C4-2B (cell line): Measurements from ENCODE around the gene PRKAG2.

Experiments
- H3K27ac ChIP-seq: fragments of 450-650 bp; 2 replicates; pipeline ENCODE4 v1.5.1; 2017
- ZFX ChIP-seq: fragments of 450-650 bp; IDR thresholded peaks from 2 replicates; pipeline ENCODE4 v1.6.1; 2017
- TF ChIP-seq, protein P1 (sequence below): fragments of 450-650 bp; conservative IDR thresholded peaks from 2 replicates; pipeline ENCODE4 v1.5.1; 2017; ENCODE audit warnings: mild to moderate bottlenecking

Gene PRKAG2

GRCh38 chr7:151876899-151877777 is at the start of gene PRKAG2:
TSS of gene PRKAG2 (minus strand) at chr7:151877115. CDS start at chr7:151876620, 495 bp downstream.
- TF ChIP-seq ZFX: peak; percentile 54; the same call in 1 of the 2 replicates
- TF ChIP-seq, protein P1, sequence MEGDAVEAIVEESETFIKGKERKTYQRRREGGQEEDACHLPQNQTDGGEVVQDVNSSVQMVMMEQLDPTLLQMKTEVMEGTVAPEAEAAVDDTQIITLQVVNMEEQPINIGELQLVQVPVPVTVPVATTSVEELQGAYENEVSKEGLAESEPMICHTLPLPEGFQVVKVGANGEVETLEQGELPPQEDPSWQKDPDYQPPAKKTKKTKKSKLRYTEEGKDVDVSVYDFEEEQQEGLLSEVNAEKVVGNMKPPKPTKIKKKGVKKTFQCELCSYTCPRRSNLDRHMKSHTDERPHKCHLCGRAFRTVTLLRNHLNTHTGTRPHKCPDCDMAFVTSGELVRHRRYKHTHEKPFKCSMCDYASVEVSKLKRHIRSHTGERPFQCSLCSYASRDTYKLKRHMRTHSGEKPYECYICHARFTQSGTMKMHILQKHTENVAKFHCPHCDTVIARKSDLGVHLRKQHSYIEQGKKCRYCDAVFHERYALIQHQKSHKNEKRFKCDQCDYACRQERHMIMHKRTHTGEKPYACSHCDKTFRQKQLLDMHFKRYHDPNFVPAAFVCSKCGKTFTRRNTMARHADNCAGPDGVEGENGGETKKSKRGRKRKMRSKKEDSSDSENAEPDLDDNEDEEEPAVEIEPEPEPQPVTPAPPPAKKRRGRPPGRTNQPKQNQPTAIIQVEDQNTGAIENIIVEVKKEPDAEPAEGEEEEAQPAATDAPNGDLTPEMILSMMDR: no peak; the same call in 1 of the 2 replicates
- H3K27ac ChIP-seq: peak within 1 kb of the TSS; percentile 60

DNA sequence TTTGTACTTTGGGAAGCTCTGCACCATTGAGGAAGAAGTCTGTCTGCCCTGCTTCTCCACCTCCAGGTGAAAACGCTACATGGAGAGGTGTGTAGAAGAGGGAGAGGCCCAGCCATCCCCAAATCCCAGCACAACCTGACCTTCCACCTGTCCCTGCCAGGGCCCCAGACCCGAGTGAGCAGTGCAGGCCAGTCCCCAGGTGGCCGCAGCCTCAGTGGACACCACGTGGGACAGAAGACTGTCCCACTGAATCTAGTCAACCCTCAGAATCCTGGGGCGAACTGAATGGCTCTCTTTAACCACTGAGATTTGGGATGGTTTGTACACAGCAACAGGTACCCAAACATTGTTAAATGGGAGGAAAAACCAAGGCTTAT is 49.4 kb upstream of the PRKAG2 start:
- H3K27ac ChIP-seq: peak overlapping the region; percentile 76
- TF ChIP-seq ZFX: no peak
- TF ChIP-seq, protein P1: no peak

DNA sequence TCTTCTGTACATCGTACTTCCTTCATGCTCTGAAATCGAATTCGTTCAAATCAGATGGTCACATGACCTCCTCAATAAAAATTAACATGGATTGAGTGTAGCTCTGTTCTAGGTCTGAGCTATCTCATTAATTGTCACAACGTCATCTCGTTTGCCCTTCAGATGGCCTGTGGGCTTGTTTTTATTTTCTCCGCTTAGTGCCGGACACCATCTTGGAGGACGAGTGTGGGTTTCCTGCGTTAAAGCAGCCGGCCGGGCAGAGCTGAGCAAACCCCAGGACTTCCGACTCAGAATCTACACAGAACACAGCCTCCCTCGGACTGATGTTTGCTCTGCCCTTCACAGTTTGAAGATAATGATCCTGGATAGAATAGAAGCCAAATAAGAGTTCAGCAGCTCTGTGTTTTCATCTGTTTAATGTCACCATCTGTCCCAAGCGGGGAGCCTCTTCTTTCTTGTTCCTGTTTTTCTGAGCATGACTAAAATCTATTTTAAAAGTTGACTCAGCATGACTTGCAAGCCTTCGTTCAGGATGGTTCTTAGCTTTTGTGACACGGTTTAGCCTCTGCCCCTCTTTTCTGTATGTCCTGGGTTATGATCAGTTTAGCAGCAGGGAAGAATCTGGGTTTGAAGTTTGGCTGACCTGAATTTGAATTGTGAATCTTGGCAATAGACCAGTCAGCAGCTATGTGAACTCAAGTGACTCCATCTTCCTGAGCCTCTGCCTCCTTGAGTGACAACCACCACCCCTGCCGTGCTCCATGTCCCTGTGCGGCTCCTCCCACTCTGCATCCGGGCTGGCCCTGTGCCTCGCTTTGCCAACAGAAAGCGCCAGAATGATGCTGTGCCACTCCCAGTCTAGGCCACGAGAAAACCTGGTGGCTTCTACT is 48.8 kb upstream of the PRKAG2 start:
- peak overlapping the region; percentile 76 for H3K27ac ChIP-seq
- no peak for TF ChIP-seq ZFX
- TF ChIP-seq, protein P1: no peak

- no peak for TF ChIP-seq ZFX
- TF ChIP-seq, protein P1: no peak
- H3K27ac ChIP-seq: peak overlapping the region; percentile 76
Measured at GRCh38 chr7:151924508-151924907, 47.6 kb upstream of the PRKAG2 start.

- peak overlapping the region; percentile 76 for H3K27ac ChIP-seq
- no peak for TF ChIP-seq ZFX
- TF ChIP-seq, protein P1: no peak
Measured at GRCh38 chr7:151924001-151924400, 47.1 kb upstream of the PRKAG2 start.

GRCh38 chr7:151923097-151923876 is 46.4 kb upstream of the PRKAG2 start:
- H3K27ac ChIP-seq: peak overlapping the region; percentile 76
- TF ChIP-seq ZFX: no peak
- TF ChIP-seq, protein P1: no peak
